Fibroblast of lung (primary cell): ENCODE measurements around the gene KLHL29.

Experiments used
- CTCF ChIP-seq, 2 donors: IDR thresholded peaks in 1 of 2; conservative IDR thresholded peaks in 1 of 2; 1 replicate in 1 of 2; 2 replicates in 1 of 2; pipeline ENCODE4 v1.5.1; 2011 to 2012; ENCODE audit warnings: low read length in 2 of 2, control low read depth in 1 of 2, inconsistent platforms in 1 of 2, low read depth in 1 of 2, mild to moderate bottlenecking in 1 of 2
- EZH2 ChIP-seq: IDR thresholded peaks from 2 replicates; pipeline ENCODE4 v1.5.1; 2012; ENCODE audit warnings: low read length, control low read depth, mild to moderate bottlenecking; ENCODE audit errors: missing control alignments

- TF ChIP-seq CTCF (conservative IDR thresholded peaks at IDR 0.05 in 1 of 2, IDR thresholded peaks at IDR 0.05 in 1 of 2; ENCODE audit: low read depth in 1 of 2, low read length in 2 of 2) (no peak), EZH2 (no peak)
Measured at GRCh38 chr2:23476786-23477185, 91.8 kb downstream of the KLHL29 start.
